Fibroblast of lung (primary cell): ENCODE measurements around the gene PALMD. TPM values are rescaled to one million over a fixed set of nuclear protein-coding genes. Genes with fewer than 3 reads are reported as not detected.

Source experiments
- DNase-seq, 2 donors: peaks; one replicate each; pipeline versions ENCODE4 v3.0.0 to v3.0.0-alpha.2; 2010; ENCODE audit warnings: low read depth in 2 of 2
- H2AFZ ChIP-seq: 2 replicates; pipeline ENCODE4 v1.5.1; 2012; ENCODE audit warnings: low read length, control low read depth, inconsistent platforms
- H3K27ac ChIP-seq: 2 replicates; pipeline ENCODE4 v1.5.1; 2011; ENCODE audit warnings: low read length, control low read depth; ENCODE audit not compliant: insufficient read depth
- H3K27me3 ChIP-seq: 2 replicates; pipeline ENCODE4 v1.5.1; 2011; ENCODE audit warnings: mild to moderate bottlenecking, low read length; ENCODE audit not compliant: control insufficient read depth, insufficient read depth
- H3K36me3 ChIP-seq: 2 replicates; pipeline ENCODE4 v1.5.1; 2011; ENCODE audit warnings: low read length; ENCODE audit not compliant: control insufficient read depth, insufficient read depth
- H3K4me1 ChIP-seq: 2 replicates; pipeline ENCODE4 v1.5.1; 2011; ENCODE audit warnings: low read length; ENCODE audit not compliant: control insufficient read depth, insufficient read depth; ENCODE audit errors: extremely low read depth
- H3K4me2 ChIP-seq: 2 replicates; pipeline ENCODE4 v1.5.1; 2011; ENCODE audit warnings: low read length, control low read depth; ENCODE audit not compliant: insufficient read depth; ENCODE audit errors: extremely low read depth
- H3K4me3 ChIP-seq, 4 experiments: fragments of 200-600 bp in 1 of 4; sonication (generic) in 1 of 4; replicated peaks in 1 of 4; 2 replicates each; pipeline ENCODE4 v1.5.1; 2011 to 2016; ENCODE audit warnings: low read length in 4 of 4, low read depth in 3 of 4, mild to moderate bottlenecking in 3 of 4, control low read depth in 2 of 4, inconsistent platforms in 1 of 4, mixed read lengths in 1 of 4; ENCODE audit not compliant: insufficient read depth in 1 of 4; ENCODE audit errors: control extremely low read depth in 1 of 4
- H3K79me2 ChIP-seq: 2 replicates; pipeline ENCODE4 v1.5.1; 2012; ENCODE audit warnings: mild to moderate bottlenecking, low read length, inconsistent platforms; ENCODE audit not compliant: control insufficient read depth, insufficient read depth
- H3K9ac ChIP-seq: 2 replicates; pipeline ENCODE4 v1.5.1; 2011; ENCODE audit warnings: mild to moderate bottlenecking, low read length, control low read depth; ENCODE audit not compliant: insufficient read depth
- H3K9me3 ChIP-seq: 2 replicates; pipeline ENCODE4 v1.5.1; 2012; ENCODE audit warnings: low read depth, low read length; ENCODE audit not compliant: control insufficient read depth, insufficient read depth
- H4K20me1 ChIP-seq: 2 replicates; pipeline ENCODE4 v1.5.1; 2011; ENCODE audit warnings: low read length; ENCODE audit not compliant: control insufficient read depth, insufficient read depth; ENCODE audit errors: extremely low read depth
- EZH2 ChIP-seq: IDR thresholded peaks from 2 replicates; pipeline ENCODE4 v1.5.1; 2012; ENCODE audit warnings: low read length, control low read depth, mild to moderate bottlenecking; ENCODE audit errors: missing control alignments
- polyA plus RNA-seq, 2 donors: library from polyadenylated mRNA; depleted of rRNA in 1 of 2; stranded (reverse) in 1 of 2; unstranded in 1 of 2; fragments of >200 nt; gene quantifications; 2 replicates each; pipeline ENCODE4 v1.2.1, GENCODE V29; 2011 to 2012; ENCODE audit warnings: missing spikeins in 1 of 2
- total RNA-seq: library from RNA; depleted of rRNA; stranded (reverse); fragments of >200 nt; gene quantifications from 2 replicates; pipeline ENCODE4 v1.2.1, GENCODE V29; 2014
- TF ChIP-seq, protein P1 (sequence below), 2 donors: IDR thresholded peaks in 1 of 2; conservative IDR thresholded peaks in 1 of 2; 1 replicate in 1 of 2; 2 replicates in 1 of 2; pipeline ENCODE4 v1.5.1; 2011 to 2012; ENCODE audit warnings: low read length in 2 of 2, control low read depth in 1 of 2, inconsistent platforms in 1 of 2, low read depth in 1 of 2, mild to moderate bottlenecking in 1 of 2

Gene PALMD
- total and polyA plus RNA-seq, 2 donors (not counting 1 experiment from before 2014, with no cell fraction given) = 1.5 to 31.0 TPM

GRCh38 chr1:99727575-99728185 is 81.8 kb downstream of the PALMD start:
- Histone ChIP-seq H3K27ac (no peak overlapping the region), H3K79me2 (no peaks in the 10 kb centered on the region), H3K9me3 (no peaks in the 10 kb centered on the region), H3K9ac (no peak overlapping the region), H3K36me3 (no peaks in the 10 kb centered on the region), H3K4me2 (no peak overlapping the region), H3K4me3 (no peak overlapping the region), H3K4me1 (no peaks in the 10 kb centered on the region), H3K27me3 (no peaks in the 10 kb centered on the region), H4K20me1 (no peaks in the 10 kb centered on the region), H2AFZ (no peak overlapping the region)
- TF ChIP-seq, protein P1, sequence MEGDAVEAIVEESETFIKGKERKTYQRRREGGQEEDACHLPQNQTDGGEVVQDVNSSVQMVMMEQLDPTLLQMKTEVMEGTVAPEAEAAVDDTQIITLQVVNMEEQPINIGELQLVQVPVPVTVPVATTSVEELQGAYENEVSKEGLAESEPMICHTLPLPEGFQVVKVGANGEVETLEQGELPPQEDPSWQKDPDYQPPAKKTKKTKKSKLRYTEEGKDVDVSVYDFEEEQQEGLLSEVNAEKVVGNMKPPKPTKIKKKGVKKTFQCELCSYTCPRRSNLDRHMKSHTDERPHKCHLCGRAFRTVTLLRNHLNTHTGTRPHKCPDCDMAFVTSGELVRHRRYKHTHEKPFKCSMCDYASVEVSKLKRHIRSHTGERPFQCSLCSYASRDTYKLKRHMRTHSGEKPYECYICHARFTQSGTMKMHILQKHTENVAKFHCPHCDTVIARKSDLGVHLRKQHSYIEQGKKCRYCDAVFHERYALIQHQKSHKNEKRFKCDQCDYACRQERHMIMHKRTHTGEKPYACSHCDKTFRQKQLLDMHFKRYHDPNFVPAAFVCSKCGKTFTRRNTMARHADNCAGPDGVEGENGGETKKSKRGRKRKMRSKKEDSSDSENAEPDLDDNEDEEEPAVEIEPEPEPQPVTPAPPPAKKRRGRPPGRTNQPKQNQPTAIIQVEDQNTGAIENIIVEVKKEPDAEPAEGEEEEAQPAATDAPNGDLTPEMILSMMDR (conservative IDR thresholded peaks at IDR 0.05 in 1 of 2, IDR thresholded peaks at IDR 0.05 in 1 of 2; ENCODE audit: low read depth in 1 of 2, low read length in 2 of 2) = no peak
- DNase-seq = peak; percentile 30 to 85

GRCh38 chr1:99728494-99729235 is 82.8 kb downstream of the PALMD start:
- Histone ChIP-seq H3K4me1 (no peaks in the 10 kb centered on the region), H3K9me3 (no peaks in the 10 kb centered on the region), H3K79me2 (no peaks in the 10 kb centered on the region), H2AFZ (no peak overlapping the region), H3K36me3 (no peaks in the 10 kb centered on the region), H4K20me1 (no peaks in the 10 kb centered on the region), H3K27ac (no peak overlapping the region), H3K4me2 (no peak overlapping the region), H3K27me3 (no peaks in the 10 kb centered on the region), H3K9ac (no peak overlapping the region), H3K4me3 (no peak overlapping the region)
- no peak for TF ChIP-seq EZH2
- TF ChIP-seq, protein P1 (conservative IDR thresholded peaks at IDR 0.05 in 1 of 2, IDR thresholded peaks at IDR 0.05 in 1 of 2; ENCODE audit: low read depth in 1 of 2, low read length in 2 of 2) = peak; percentile 11 to 47
- DNase-seq = peak in 1 of 2 donors; percentile 28

- no peaks in the 10 kb centered on the region for H4K20me1 ChIP-seq
- no peaks in the 10 kb centered on the region for H3K27me3 ChIP-seq
- no peak overlapping the region for H3K9ac ChIP-seq
- H3K36me3 ChIP-seq = no peaks in the 10 kb centered on the region
- TF ChIP-seq, protein P1 (conservative IDR thresholded peaks at IDR 0.05 in 1 of 2, IDR thresholded peaks at IDR 0.05 in 1 of 2; ENCODE audit: low read depth in 1 of 2, low read length in 2 of 2) = no peak
- no peak for TF ChIP-seq EZH2
- no peaks in the 10 kb centered on the region for H3K4me1 ChIP-seq
- no peak overlapping the region for H2AFZ ChIP-seq
- no peaks in the 10 kb centered on the region for H3K79me2 ChIP-seq
- no peak overlapping the region for H3K27ac ChIP-seq
- H3K4me3 ChIP-seq = no peak overlapping the region
- no peak overlapping the region for H3K4me2 ChIP-seq
- H3K9me3 ChIP-seq = no peaks in the 10 kb centered on the region
- DNase-seq = peak; percentile 43 to 71
Measured at GRCh38 chr1:99731384-99731783, 85.5 kb downstream of the PALMD start.
